Gastrocnemius medialis (tissue), 4 donors: ENCODE measurements around the gene TFEB.

ENCODE experiments used
- POLR2A ChIP-seq, 2 donors: fragments of 450-650 bp; IDR thresholded peaks; one replicate each; pipeline ENCODE4 v1.6.1; 2017; ENCODE audit warnings: antibody characterized with exemption in 2 of 2, mild to moderate bottlenecking in 2 of 2, moderate library complexity in 2 of 2
- TF ChIP-seq, protein P1 (sequence below), 5 experiments: fragments of 450-650 bp in 3 of 5; fragments of 200-600 bp in 2 of 5; sonication (generic) in 2 of 5; IDR thresholded peaks in 4 of 5; conservative IDR thresholded peaks in 1 of 5; 1 replicate in 4 of 5; 2 replicates in 1 of 5; pipeline ENCODE4 v1.5.1; 2016 to 2019; ENCODE audit warnings: antibody characterized with exemption in 5 of 5, mild to moderate bottlenecking in 3 of 5, moderate library complexity in 3 of 5

DNA sequence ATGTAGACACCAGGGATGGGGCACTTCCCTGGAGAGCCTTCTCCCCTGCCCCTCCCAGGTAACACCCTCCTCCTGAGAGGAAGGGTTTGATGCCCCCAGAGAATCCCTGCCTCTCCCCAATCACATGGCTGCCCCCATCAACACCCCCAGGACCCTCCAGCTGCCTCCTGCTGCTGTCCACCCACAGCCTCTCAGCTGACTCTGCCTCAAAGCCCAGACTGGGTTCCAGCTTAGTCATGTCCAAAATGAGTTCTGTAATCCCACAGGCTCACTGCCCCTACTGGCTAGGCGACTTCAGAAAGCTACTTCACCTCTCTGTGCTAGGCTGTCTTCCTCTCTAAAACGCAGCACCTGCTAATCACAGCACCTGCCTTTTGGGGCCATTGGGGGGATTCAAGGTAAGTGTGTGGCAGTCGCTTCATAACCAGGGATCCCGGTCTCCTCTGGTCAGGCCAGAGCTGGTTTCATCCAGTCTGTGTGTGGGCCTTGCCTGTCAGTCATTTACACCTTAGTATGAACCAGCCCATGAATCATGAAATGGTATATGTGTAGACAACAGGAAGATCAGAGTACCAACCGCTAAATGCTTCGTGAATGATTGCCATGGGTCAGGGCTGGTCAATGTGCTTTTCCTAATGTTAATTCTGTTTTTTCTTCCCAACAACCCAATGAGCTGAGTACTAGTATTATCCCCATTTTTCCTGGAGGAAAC lies 40.4 kb downstream of the TFEB start:
- TF ChIP-seq, protein P1, sequence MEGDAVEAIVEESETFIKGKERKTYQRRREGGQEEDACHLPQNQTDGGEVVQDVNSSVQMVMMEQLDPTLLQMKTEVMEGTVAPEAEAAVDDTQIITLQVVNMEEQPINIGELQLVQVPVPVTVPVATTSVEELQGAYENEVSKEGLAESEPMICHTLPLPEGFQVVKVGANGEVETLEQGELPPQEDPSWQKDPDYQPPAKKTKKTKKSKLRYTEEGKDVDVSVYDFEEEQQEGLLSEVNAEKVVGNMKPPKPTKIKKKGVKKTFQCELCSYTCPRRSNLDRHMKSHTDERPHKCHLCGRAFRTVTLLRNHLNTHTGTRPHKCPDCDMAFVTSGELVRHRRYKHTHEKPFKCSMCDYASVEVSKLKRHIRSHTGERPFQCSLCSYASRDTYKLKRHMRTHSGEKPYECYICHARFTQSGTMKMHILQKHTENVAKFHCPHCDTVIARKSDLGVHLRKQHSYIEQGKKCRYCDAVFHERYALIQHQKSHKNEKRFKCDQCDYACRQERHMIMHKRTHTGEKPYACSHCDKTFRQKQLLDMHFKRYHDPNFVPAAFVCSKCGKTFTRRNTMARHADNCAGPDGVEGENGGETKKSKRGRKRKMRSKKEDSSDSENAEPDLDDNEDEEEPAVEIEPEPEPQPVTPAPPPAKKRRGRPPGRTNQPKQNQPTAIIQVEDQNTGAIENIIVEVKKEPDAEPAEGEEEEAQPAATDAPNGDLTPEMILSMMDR (IDR thresholded peaks at IDR 0.05 in 4 of 5, conservative IDR thresholded peaks at IDR 0.05 in 1 of 5), result no peak
- TF ChIP-seq POLR2A (IDR thresholded peaks at IDR 0.05), result no peak
